ENCODE results near the gene RASSF1. TPM values are rescaled to one million over a fixed set of nuclear protein-coding genes. Genes with fewer than 3 reads are reported as not detected.

RASSF1 gene
- total RNA-seq, 2 donors from 2014 or later = 20.7 to 25.6 TPM

DNA sequence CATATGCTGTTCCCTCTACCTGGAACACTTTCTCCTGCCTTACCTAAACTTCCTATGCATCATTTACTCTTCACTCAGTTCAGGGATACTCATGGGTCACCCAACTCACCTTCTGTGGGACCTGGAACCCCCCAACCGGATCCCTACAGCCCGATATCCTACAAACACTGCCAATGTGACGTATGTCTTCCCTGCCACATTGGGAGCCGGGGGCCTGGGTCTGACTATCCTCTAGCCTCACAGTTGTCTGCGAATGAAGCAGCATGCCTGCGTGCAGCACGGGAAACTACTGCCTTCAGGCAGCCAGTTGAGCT, 9.5 kb upstream of the RASSF1 start:
- intact Hi-C loops (cut with DNase I) = no loop called here
- no peak for ATAC-seq
- DNase-seq = no peak

DNA sequence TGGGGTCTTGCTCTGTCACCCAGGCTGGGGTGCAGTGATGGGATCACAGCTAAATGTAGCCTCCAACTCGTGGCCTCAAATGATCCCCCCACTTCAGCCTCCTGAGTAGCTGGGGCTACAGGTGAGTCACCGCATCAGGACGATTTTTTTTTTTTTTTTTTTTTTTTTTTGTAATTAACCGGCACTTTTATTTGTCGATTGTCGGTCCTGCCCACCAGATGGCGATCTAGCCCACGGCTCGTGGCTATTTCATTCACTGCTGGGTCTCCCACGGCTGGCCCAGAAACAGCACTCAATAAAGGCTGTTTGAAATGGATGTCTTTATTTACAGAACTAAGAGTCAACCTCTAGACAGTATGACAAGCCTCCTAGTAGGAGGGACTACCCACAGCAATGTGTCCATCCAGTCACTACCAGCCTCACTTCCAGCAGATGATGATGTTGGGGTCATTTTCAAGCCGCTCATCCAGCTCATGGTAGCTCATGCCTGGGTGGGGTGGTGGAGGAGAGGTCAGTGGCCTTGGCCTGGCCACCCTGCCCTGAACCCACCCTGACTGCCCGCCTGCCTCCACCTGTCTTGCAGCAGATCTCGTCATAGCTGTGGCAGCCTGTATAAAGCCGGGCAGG, 6.7 kb upstream of the RASSF1 start:
- intact Hi-C loops (cut with DNase I) = loop anchor here (5.0 kb wide), 2 partner anchors 195 to 265 kb away; partner anchors contain the start of gene CISH (in 1 of the 2)
- ATAC-seq (no peak), DNase-seq (peak; percentile 68)

DNA sequence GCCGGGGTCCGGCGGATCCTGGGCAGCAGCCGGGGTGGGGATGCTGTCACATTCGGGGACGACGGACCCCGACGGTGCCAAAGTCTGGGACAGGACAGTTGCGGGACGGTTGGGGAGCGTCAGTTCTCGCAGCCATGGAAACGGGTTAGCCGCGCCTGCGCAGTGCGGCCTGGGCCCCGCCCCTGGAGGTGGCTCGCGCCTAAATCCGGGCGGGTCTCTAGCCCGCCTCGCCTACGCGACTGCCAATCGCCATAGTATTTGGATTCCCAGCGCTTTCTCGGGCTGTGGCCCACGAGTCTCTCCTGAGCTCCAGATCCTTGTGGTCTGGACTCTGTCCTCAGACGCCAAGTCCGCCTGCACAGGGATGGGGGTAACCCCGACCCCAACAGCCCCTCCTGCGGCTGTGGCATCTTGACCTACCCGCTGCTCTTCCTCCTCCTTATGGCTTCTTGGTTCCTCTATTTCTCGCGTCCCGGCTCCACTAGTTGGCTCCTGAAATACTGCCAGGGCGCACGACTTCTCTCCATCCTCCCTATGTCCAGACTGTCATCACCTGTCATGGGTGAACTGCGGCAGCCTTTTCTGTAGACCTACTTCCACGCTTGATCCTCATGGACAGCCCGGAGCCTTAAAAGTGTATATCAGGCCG, 5.1 kb upstream of the RASSF1 start, which contains the start of gene ZMYND10:
ZMYND10 (minus strand) TSS at position 147 of the 649 bp plus-strand sequence. CDS start 153 bp downstream, outside the sequence.
- intact Hi-C loops (cut with DNase I) = loop anchor here (5.0 kb wide), 2 partner anchors 197 to 267 kb away; partner anchors contain the start of gene CISH (in 1 of the 2)
- peak; percentile 45 to 46 for ATAC-seq
- DNase-seq = peak; percentile 81

DNA sequence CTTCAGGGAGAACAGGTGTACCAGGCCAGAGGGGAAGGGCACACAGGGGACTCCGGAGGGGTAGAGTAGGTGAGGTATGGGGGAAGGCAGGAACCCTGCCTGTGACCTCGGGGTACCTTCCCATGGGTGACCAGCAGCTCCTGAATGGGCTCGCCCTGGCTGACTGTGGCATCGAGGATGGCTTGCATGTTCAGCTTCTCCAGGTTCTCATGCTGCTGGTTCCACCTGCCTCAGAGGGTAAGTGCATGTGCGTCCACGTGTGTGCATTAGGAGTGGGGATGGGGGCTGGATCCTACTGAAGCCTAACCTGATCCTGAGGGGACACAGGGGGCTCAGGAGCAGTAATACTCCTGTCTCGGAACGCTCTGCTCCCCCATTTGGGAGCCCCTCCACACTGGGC, 4.4 kb upstream of the RASSF1 start:
- intact Hi-C loops (cut with DNase I) = loop anchor here (5.0 kb wide), 2 partner anchors 197 to 267 kb away; partner anchors contain the start of gene CISH (in 1 of the 2)

DNA sequence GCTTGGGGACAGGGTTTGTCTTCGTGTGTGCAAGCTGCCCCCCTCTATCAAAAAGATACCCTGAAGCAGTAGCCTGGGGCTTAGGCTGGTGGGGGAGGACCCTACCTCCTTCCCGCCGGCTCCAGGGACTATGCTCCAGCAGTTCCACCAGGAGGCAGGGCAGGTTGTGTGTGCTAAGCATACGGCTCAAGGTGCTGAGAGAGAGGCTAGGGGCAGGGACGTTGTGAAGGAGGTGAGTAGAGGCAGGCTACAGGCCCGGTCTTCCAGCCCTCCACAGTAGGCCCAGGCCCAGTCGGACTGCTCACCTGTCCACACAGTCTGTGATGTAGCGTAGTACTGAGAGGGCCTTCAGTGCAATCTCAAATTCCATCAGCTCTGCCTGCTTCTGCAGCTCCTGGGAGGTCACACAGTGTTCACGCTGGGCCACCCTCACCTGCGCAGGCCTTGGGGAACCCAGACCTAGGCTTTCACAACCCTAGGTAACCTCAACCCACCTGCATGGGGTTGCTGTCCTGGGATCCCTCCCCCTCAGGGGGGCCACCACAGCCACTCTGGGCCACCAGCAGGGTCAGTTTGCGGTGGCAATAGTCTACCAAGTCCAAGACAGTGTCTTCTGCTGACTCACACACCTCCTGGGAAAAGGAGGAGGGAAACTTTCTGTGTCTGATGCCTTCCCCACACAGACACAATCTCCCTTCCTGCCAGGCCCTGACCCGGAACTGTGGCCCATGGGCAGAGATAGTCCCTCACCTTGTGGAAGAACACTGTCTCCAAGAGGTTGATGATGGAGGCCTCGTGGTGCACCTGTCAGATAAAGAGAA, 2.4 kb upstream of the RASSF1 start:
- intact Hi-C loops (cut with DNase I) = no loop called here
- DNase-seq (no peak), ATAC-seq (no peak)

More for the DNA sequence above, 4.4 kb upstream of the RASSF1 start:
- ATAC-seq = no peak
- no peak for DNase-seq

DNA sequence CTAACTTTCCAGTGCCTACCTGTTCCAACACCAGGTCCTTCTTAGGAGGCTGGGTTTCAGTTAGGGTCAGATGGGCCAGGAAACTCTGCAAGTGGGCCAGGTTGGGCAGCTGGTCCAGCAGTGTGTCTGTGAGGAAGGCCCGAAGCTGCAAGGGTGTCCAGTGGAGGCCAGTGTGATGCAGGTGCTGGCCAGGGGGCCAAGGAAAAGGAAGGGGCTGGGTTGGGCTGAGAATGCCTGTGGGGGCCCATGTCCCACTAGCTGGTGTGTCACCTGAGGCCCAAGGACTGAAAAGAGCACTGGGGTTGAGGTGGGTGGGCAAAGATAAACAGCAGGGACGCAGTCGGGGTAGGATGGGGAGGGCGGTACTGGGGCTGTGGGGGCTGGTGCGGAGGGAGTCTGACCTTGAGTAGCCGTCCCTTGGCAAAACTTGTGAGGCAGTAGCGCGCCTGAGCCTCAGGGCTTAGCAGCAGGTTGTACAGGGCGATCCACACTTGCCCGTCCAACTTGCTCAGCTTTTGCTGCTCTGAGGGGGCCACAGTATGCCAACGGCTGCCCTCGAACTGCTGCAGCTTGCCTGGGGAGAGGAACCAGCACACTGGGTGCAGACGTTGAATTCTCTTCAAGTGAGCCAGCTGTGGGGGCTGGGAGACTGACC, 1.5 kb upstream of the RASSF1 start:
- no peak for ATAC-seq
- intact Hi-C loops (cut with DNase I) = no loop called here
- no peak for DNase-seq

DNA sequence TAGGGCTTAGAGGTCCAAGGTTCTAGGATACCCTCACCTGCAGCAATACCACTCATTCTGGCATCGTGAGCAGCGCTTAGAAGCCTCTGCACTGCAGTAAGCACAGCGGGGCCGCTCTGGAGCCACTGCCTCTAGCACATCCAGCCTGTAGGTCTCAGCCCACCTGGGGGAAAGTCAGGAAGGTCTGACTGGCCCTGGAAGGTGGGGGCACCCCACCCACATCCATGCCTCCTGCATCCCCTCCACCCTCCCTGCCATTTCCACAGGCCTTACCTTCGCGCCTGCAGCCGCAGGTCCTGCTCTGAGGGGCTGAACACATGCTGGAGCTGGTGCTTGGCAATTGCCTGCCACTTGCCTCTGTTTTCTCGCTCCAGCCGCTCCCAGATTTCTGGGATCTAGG, 901 bp upstream of the RASSF1 start:
- intact Hi-C loops (cut with DNase I) = no loop called here
- DNase-seq = no peak
- ATAC-seq = no peak

DNA sequence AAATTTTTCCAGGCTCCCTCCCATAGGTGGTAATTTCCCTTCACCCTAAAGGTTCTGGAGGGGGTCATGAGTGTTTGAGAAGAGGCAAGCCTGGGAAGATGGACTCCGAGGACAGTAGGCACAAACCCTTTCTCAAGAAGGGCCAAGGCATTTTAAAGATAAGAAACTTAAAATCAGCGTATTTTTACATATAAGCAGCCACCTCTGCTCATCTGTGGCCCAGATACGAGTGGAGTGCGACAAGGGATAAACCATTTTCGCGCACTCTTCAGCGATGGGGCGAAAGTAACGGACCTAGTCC, 539 bp downstream of the RASSF1 start:
- ATAC-seq = no peak
- intact Hi-C loops (cut with DNase I) = no loop called here
- DNase-seq = no peak

DNA sequence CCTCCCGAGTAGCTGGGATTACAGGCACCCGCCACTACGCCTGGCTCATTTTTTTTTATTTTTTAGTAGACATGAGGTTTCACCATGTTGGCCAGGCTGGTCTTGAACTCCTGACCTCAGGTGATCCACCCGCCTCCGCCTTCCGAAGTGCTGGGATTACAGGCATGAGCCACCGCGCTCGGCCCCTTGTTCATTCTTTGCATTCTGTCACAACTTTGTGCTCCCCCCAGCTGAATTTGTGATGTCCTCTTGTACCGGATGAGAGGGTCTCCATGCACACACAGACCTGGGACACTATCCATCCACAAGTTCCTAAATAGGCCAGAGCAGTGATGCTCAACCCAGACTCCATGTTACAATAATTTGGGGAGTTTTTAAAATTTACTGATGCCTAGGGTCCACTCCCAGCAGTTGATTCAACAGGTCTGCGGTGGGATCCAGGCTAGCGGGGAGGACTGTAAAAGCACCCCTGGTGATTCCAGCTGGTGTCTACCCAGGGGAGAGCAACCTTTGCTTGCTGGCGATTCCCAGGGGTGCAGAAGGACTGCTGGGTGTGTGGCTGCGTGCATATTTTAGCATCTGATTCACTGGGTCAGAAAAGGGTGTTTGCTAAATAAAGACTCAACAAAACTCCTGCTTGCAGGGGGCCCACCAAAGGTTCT, 1.0 kb downstream of the RASSF1 start:
- intact Hi-C loops (cut with DNase I) = no loop called here
- DNase-seq = no peak
- ATAC-seq = no peak

DNA sequence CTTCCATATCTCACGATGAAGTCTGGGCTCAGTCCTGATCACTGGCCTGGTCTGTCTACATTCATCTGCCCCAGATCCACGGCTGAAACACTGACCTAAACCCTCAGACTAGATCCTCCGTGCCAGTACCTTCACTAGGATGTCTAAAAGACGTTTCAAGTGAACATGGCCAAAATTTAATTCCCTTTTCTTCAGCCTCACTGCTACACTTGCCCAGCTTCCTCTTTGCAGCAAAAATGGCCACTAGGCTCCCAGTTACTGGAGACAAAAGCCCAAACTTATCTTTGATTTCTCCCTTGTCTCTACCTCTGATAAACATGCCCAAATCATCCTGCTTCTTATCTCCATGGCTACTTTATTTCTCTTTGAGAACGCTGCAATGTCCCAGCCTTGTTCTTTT, 1.7 kb downstream of the RASSF1 start:
- intact Hi-C loops (cut with DNase I) = no loop called here
- ATAC-seq (no peak), DNase-seq (no peak)

DNA sequence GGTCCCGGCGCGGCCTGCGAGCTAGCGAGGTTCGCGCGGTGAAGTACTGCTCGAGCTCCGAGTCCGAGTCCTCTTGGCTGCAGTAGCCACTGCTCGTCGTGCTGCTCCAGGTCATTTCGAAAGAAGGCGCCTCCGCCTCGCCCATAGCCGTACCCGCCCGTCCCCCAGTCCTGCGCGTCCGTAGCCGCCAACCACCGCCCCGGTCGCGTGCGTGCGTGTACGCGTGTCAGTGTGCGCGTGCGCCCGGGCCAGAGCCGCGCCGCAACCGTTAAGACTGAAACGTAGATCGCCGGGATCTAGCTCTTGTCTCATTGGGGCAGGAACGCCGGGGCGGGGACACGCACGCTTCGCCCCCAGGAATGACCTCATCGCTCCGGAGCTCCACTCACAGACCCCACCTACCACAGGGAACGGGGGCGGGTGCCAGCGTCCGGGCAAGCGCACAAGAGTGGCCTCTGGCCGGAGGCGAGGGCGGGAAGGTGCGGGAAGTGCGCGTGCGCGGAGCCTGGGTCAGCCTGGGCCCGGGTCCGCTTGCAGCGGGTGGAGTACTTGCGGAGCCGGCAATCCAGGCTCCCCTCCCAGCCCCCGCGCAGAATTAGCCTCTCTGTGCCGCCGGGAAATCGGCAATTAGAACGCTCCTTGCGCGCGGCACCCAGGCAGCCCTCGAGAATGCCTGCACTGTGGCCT, 3.3 kb downstream of the RASSF1 start:
- peak; percentile 88 to 89 for ATAC-seq
- intact Hi-C loops (cut with DNase I) = no loop called here

DNA sequence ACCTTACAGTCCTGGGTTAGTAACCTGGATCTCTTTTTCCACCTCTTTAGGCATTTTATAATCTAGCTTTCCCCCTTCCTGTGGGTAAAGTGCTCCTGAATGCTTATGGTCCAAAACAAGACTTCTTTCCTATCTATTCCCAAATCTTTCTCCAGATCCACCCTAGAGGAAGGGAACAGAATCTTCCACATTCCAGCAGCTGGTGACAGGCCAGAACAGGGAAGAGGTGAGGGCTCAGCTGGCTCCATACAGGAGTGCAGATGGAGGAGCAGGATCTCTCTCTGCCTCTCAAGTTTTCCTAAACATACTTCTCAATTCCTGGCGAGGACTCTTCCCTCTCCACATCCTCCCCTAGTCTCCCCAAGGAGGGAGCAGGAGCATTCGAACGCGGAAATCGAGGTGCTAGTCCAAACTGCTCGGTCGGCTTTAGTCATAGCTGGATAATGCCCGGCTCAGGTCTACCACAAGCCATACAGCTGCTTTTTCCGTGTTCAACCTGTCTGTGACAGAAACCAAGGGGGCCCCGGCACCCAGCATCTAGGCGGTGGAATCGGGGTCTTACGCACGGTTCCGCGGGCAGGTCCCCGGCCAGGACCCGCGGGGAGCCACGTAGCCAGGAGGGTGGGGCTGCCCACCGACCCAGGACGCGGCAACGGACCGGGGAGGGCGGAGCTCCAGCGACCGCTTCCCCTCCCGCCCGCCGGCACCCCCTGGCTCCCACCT, 4.0 kb downstream of the RASSF1 start:
- no peak for DNase-seq
- intact Hi-C loops (cut with DNase I) = no loop called here
- ATAC-seq = peak in 1 of 2 donors; percentile 35

More for the DNA sequence above, 3.3 kb downstream of the RASSF1 start:
- peak; percentile 100 for DNase-seq

DNA sequence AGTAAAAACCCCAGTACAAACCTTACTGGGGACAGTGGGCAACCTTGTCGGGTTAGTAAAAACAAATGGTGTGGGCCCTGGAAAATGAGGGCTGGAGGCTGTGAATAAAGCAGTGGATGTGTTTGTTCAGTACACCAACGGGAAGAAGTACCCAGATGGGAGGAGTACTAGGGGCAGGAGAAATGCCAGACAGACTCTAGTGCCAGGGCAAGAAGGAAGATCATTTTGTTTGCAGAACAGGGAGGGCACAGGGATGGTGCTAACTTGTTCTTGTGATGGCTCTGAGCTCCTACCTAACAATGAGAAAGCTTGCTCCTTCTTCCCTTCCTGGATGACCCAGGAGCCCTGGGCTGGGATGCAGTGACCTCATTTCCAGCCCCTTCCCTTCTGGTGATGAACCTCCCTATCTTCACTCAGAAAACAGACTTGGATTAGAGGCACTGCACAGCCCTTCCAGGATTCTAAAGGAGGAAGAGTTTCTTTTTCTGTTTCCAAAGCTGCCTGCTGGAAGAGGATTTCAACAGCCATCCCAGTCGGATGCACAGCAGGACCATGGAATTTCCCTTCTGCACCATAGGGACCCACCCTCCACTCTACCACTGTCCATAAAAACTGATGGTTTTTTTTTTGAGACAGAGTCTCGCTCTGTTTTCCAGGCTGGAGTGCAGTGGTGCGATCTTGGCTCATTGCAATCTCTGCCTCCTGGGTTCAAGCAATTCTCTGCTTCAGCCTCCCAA, 6.1 kb downstream of the RASSF1 start:
- intact Hi-C loops (cut with DNase I) = no loop called here
- no peak for DNase-seq
- no peak for ATAC-seq

DNA sequence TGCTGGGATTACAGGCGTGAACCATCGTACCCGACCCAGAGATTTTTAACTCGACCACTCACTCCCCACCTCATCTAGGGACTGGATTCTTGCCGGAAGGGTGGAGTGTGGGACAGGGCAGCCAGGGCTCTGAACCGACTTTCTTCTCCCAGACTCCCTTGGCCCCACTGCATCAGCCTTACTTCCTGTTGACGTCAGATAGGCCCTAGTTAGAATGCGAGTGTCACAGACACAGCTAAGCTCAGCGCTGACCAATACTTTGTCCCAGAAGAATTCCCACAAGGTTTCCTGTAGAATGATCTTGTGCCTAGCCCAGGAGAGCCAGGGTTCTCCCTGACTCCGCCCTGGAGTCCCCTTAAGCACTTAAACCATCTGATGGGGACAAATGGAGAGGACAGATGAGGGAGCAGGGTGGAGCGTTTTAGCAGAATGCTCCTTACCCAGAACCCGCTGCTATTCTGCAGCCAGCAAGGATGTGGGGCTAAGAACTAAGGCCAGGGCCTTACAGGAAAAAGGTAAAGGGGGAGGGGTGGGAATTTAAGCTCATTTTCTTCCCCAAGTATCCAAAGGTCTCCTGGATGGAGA, 6.8 kb downstream of the RASSF1 start:
- intact Hi-C loops (cut with DNase I) = no loop called here
- ATAC-seq = peak in 1 of 2 donors; percentile 12
- DNase-seq = peak; percentile 80

DNA sequence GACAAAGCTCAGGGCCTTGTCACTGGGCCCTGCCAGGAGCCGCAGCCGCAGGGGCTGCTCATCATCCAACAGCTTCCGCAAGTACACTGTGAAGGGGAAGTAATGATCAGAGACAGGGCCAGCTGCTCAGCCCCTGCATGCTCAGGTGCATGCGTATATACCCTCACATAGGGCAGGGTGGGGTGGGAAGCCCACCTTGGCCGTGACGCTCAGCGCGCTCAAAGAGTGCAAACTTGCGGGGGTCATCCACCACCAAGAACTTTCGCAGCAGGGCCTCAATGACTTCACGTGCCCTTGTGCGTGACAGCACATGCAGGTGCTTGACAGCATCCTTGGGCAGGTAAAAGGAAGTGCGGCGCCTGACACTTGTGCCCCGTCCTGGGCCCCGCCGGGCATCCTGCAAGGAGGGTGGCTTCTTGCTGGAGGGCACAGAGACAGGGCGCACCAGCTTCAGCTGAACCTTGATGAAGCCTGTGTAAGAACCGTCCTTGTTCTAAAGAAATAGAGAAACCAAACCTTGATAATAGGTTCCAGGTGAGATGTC, 9.2 kb downstream of the RASSF1 start:
- DNase-seq = no peak
- intact Hi-C loops (cut with DNase I) = no loop called here

DNA sequence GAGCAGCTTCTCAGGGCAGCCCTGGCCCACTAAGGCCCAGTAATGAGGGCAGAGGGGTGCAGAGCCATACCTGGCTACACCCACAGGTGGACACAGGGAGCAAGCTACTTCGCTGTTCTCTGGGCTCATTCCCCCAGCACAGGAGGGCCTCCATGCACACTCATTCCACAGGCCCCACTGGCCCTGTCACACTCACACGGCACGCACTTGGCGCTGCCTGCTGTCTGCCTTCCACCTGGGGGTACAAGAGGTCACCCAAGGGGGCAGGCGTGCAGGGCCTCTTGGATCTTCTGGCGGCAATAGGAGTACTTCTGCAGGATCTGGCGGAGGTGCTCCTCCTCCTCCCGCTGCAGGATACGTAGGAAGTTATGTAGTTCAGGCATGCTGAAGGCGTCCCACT, 10.3 kb downstream of the RASSF1 start:
- intact Hi-C loops (cut with DNase I) = no loop called here
- ATAC-seq = no peak

More for the DNA sequence above, 9.2 kb downstream of the RASSF1 start:
- ATAC-seq = no peak

More for the DNA sequence above, 10.3 kb downstream of the RASSF1 start:
- DNase-seq = no peak
